Measurements from ENCODE around the gene TMEM229B.
A peak's percentile ranks its signal among the peaks of the same experiment; 100 is the strongest.

The TMEM229B gene

GRCh38 chr14:67487937-67488893 lies at the start of gene TMEM229B:
TMEM229B (minus strand) TSS chr14:67488721; CDS start chr14:67473923, 14,798 bp downstream.
- H3K27me3 ChIP-seq (ENCODE audit: control insufficient read depth in 1 of 2, insufficient read depth in 2 of 2, low read length in 2 of 2), result no peaks in the 10 kb centered on the region
- peaks cover 0 to 26% of the 10 kb centered on the region in 2 donors for H3K36me3 ChIP-seq (ENCODE audit: control insufficient read depth in 1 of 2, insufficient read depth in 2 of 2, low read length in 2 of 2)
- peak within 1 kb of the TSS; percentile 84 to 92 for H3K9ac ChIP-seq (ENCODE audit: low read depth in 1 of 2, low read length in 2 of 2)
- H3K4me3 ChIP-seq (ENCODE audit: low read depth in 1 of 2, low read length in 2 of 2), result peak within 1 kb of the TSS; percentile 78 to 80
- peak within 1 kb of the TSS; percentile 74 for H3K27ac ChIP-seq (ENCODE audit: low read depth, low read length)
- peaks cover 30 to 33% of the 10 kb centered on the region in 2 donors for H3K4me1 ChIP-seq (ENCODE audit: control insufficient read depth in 1 of 2, insufficient read depth in 2 of 2, low read length in 2 of 2)
- peaks cover 4 to 6% of the 10 kb centered on the region in 2 donors for H3K9me3 ChIP-seq (ENCODE audit: control insufficient read depth in 1 of 2, low read length in 2 of 2)

GRCh38 chr14:67537736-67538135 lies 49.2 kb upstream of the TMEM229B start:
- no peak overlapping the region for H3K27ac ChIP-seq (ENCODE audit: low read depth, low read length)
- H3K4me3 ChIP-seq (ENCODE audit: low read depth in 1 of 2, low read length in 2 of 2), result no peak overlapping the region
- H3K9ac ChIP-seq (ENCODE audit: low read depth in 1 of 2, low read length in 2 of 2), result no peak overlapping the region

GRCh38 chr14:67536087-67536486 lies 47.6 kb upstream of the TMEM229B start:
- no peaks in the 10 kb centered on the region for H3K36me3 ChIP-seq (ENCODE audit: control insufficient read depth in 1 of 2, insufficient read depth in 2 of 2, low read length in 2 of 2)
- peaks cover 10 to 14% of the 10 kb centered on the region in 2 donors for H3K4me1 ChIP-seq (ENCODE audit: control insufficient read depth in 1 of 2, insufficient read depth in 2 of 2, low read length in 2 of 2)
- no peak overlapping the region for H3K9ac ChIP-seq (ENCODE audit: low read depth in 1 of 2, low read length in 2 of 2)
- H3K9me3 ChIP-seq (ENCODE audit: control insufficient read depth in 1 of 2, low read length in 2 of 2), result no peaks in the 10 kb centered on the region
- H3K4me3 ChIP-seq (ENCODE audit: low read depth in 1 of 2, low read length in 2 of 2), result no peak overlapping the region
- H3K27me3 ChIP-seq (ENCODE audit: control insufficient read depth in 1 of 2, insufficient read depth in 2 of 2, low read length in 2 of 2), result no peaks in the 10 kb centered on the region
- H3K27ac ChIP-seq (ENCODE audit: low read depth, low read length), result no peak overlapping the region

More at GRCh38 chr14:67537736-67538135, 49.2 kb upstream of the TMEM229B start:
- Histone ChIP-seq H3K4me1 (ENCODE audit: control insufficient read depth in 1 of 2, insufficient read depth in 2 of 2, low read length in 2 of 2) (peaks cover 9% of the 10 kb centered on the region in 2 donors), H3K9me3 (ENCODE audit: control insufficient read depth in 1 of 2, low read length in 2 of 2) (no peaks in the 10 kb centered on the region), H3K36me3 (ENCODE audit: control insufficient read depth in 1 of 2, insufficient read depth in 2 of 2, low read length in 2 of 2) (no peaks in the 10 kb centered on the region), H3K27me3 (ENCODE audit: control insufficient read depth in 1 of 2, insufficient read depth in 2 of 2, low read length in 2 of 2) (no peaks in the 10 kb centered on the region)

- peaks cover 5 to 9% of the 10 kb centered on the region in 2 donors for H3K4me1 ChIP-seq (ENCODE audit: control insufficient read depth in 1 of 2, insufficient read depth in 2 of 2, low read length in 2 of 2)
- peak overlapping the region; percentile 82 for H3K27ac ChIP-seq (ENCODE audit: low read depth, low read length)
- H3K9me3 ChIP-seq (ENCODE audit: control insufficient read depth in 1 of 2, low read length in 2 of 2), result no peaks in the 10 kb centered on the region
- peak overlapping the region; percentile 73 to 80 for H3K4me3 ChIP-seq (ENCODE audit: low read depth in 1 of 2, low read length in 2 of 2)
- peak overlapping the region; percentile 69 to 87 for H3K9ac ChIP-seq (ENCODE audit: low read depth in 1 of 2, low read length in 2 of 2)
- no peaks in the 10 kb centered on the region for H3K27me3 ChIP-seq (ENCODE audit: control insufficient read depth in 1 of 2, insufficient read depth in 2 of 2, low read length in 2 of 2)
- H3K36me3 ChIP-seq (ENCODE audit: control insufficient read depth in 1 of 2, insufficient read depth in 2 of 2, low read length in 2 of 2), result no peaks in the 10 kb centered on the region
These were observed 45.2 kb upstream of the TMEM229B start for GRCh38 chr14:67533754-67534085.

- Histone ChIP-seq H3K9me3 (ENCODE audit: control insufficient read depth in 1 of 2, low read length in 2 of 2) (no peaks in the 10 kb centered on the region), H3K4me1 (ENCODE audit: control insufficient read depth in 1 of 2, insufficient read depth in 2 of 2, low read length in 2 of 2) (peaks cover 5 to 9% of the 10 kb centered on the region in 2 donors), H3K4me3 (ENCODE audit: low read depth in 1 of 2, low read length in 2 of 2) (peak within 1 kb of the TSS; percentile 73 to 80), H3K27ac (ENCODE audit: low read depth, low read length) (peak within 1 kb of the TSS; percentile 82), H3K27me3 (ENCODE audit: control insufficient read depth in 1 of 2, insufficient read depth in 2 of 2, low read length in 2 of 2) (no peaks in the 10 kb centered on the region), H3K36me3 (ENCODE audit: control insufficient read depth in 1 of 2, insufficient read depth in 2 of 2, low read length in 2 of 2) (no peaks in the 10 kb centered on the region), H3K9ac (ENCODE audit: low read depth in 1 of 2, low read length in 2 of 2) (peak within 1 kb of the TSS; percentile 69 to 87)
These were observed 44.7 kb upstream of the TMEM229B start, which contains the start of gene PLEKHH1 for GRCh38 chr14:67532998-67533753. PLEKHH1 (plus strand) TSS chr14:67533290; CDS start chr14:67541868, 8,578 bp downstream.

GRCh38 chr14:67532606-67532997 lies 44.1 kb upstream of the TMEM229B start:
- no peaks in the 10 kb centered on the region for H3K27me3 ChIP-seq (ENCODE audit: control insufficient read depth in 1 of 2, insufficient read depth in 2 of 2, low read length in 2 of 2)
- peaks cover 8 to 9% of the 10 kb centered on the region in 2 donors for H3K4me1 ChIP-seq (ENCODE audit: control insufficient read depth in 1 of 2, insufficient read depth in 2 of 2, low read length in 2 of 2)
- peak overlapping the region; percentile 69 to 87 for H3K9ac ChIP-seq (ENCODE audit: low read depth in 1 of 2, low read length in 2 of 2)
- H3K36me3 ChIP-seq (ENCODE audit: control insufficient read depth in 1 of 2, insufficient read depth in 2 of 2, low read length in 2 of 2), result no peaks in the 10 kb centered on the region
- H3K9me3 ChIP-seq (ENCODE audit: control insufficient read depth in 1 of 2, low read length in 2 of 2), result no peaks in the 10 kb centered on the region
- peak overlapping the region; percentile 73 to 80 for H3K4me3 ChIP-seq (ENCODE audit: low read depth in 1 of 2, low read length in 2 of 2)
- peak overlapping the region; percentile 82 for H3K27ac ChIP-seq (ENCODE audit: low read depth, low read length)

GRCh38 chr14:67529947-67530935 lies 41.7 kb upstream of the TMEM229B start:
- H3K27me3 ChIP-seq (ENCODE audit: control insufficient read depth in 1 of 2, insufficient read depth in 2 of 2, low read length in 2 of 2), result no peaks in the 10 kb centered on the region
- H3K9me3 ChIP-seq (ENCODE audit: control insufficient read depth in 1 of 2, low read length in 2 of 2), result no peaks in the 10 kb centered on the region
- peaks cover 9 to 18% of the 10 kb centered on the region in 2 donors for H3K4me1 ChIP-seq (ENCODE audit: control insufficient read depth in 1 of 2, insufficient read depth in 2 of 2, low read length in 2 of 2)
- no peak overlapping the region for H3K27ac ChIP-seq (ENCODE audit: low read depth, low read length)
- no peak overlapping the region for H3K9ac ChIP-seq (ENCODE audit: low read depth in 1 of 2, low read length in 2 of 2)
- H3K4me3 ChIP-seq (ENCODE audit: low read depth in 1 of 2, low read length in 2 of 2), result no peak overlapping the region
- no peaks in the 10 kb centered on the region for H3K36me3 ChIP-seq (ENCODE audit: control insufficient read depth in 1 of 2, insufficient read depth in 2 of 2, low read length in 2 of 2)

- H3K27ac ChIP-seq (ENCODE audit: low read depth, low read length), result no peak overlapping the region
- H3K4me3 ChIP-seq (ENCODE audit: low read depth in 1 of 2, low read length in 2 of 2), result no peak overlapping the region
- H3K9me3 ChIP-seq (ENCODE audit: control insufficient read depth in 1 of 2, low read length in 2 of 2), result no peaks in the 10 kb centered on the region
- H3K36me3 ChIP-seq (ENCODE audit: control insufficient read depth in 1 of 2, insufficient read depth in 2 of 2, low read length in 2 of 2), result no peaks in the 10 kb centered on the region
- peaks cover 13 to 26% of the 10 kb centered on the region in 2 donors for H3K4me1 ChIP-seq (ENCODE audit: control insufficient read depth in 1 of 2, insufficient read depth in 2 of 2, low read length in 2 of 2)
- no peaks in the 10 kb centered on the region for H3K27me3 ChIP-seq (ENCODE audit: control insufficient read depth in 1 of 2, insufficient read depth in 2 of 2, low read length in 2 of 2)
- H3K9ac ChIP-seq (ENCODE audit: low read depth in 1 of 2, low read length in 2 of 2), result no peak overlapping the region
These were observed 39.8 kb upstream of the TMEM229B start for GRCh38 chr14:67528276-67528675.

GRCh38 chr14:67527756-67528155 lies 39.2 kb upstream of the TMEM229B start:
- Histone ChIP-seq H3K9me3 (ENCODE audit: control insufficient read depth in 1 of 2, low read length in 2 of 2) (no peaks in the 10 kb centered on the region), H3K4me1 (ENCODE audit: control insufficient read depth in 1 of 2, insufficient read depth in 2 of 2, low read length in 2 of 2) (peaks cover 13 to 26% of the 10 kb centered on the region in 2 donors), H3K36me3 (ENCODE audit: control insufficient read depth in 1 of 2, insufficient read depth in 2 of 2, low read length in 2 of 2) (no peaks in the 10 kb centered on the region), H3K27me3 (ENCODE audit: control insufficient read depth in 1 of 2, insufficient read depth in 2 of 2, low read length in 2 of 2) (no peaks in the 10 kb centered on the region), H3K4me3 (ENCODE audit: low read depth in 1 of 2, low read length in 2 of 2) (no peak overlapping the region), H3K27ac (ENCODE audit: low read depth, low read length) (no peak overlapping the region), H3K9ac (ENCODE audit: low read depth in 1 of 2, low read length in 2 of 2) (no peak overlapping the region)

Measured in duodenal mucosa (tissue), 2 donors.